ENCODE data around the gene TSPAN16. TPM values are rescaled to one million over a fixed set of nuclear protein-coding genes. Genes with fewer than 3 reads are reported as not detected.

The TSPAN16 gene
- total and polyA plus RNA-seq, 2 donors (not counting 3 experiments of a cell fraction or from before 2014, with no cell fraction given), result not detected

- TF ChIP-seq MYC (IDR thresholded peaks at IDR 0.05; ENCODE audit: low read depth, low read length) (no peak), CTCF (IDR thresholded peaks at IDR 0.05; ENCODE audit: extremely low read depth in 1 of 2, insufficient read depth in 1 of 2, low read depth in 1 of 2, low read length in 2 of 2) (no peak), FOS (IDR thresholded peaks at IDR 0.05; ENCODE audit: borderline replicate concordance, insufficient read depth, low read length) (no peak), EZH2 (IDR thresholded peaks at IDR 0.05; ENCODE audit: borderline replicate concordance, low read depth, low read length, severe bottlenecking) (no peak), GATA2 (IDR thresholded peaks at IDR 0.05; ENCODE audit: insufficient read depth, insufficient read length, low read depth, low read length) (no peak), POLR2AphosphoS5 (IDR thresholded peaks at IDR 0.05; ENCODE audit: insufficient read depth, low read depth, low read length) (no peak), JUN (IDR thresholded peaks at IDR 0.05; ENCODE audit: borderline replicate concordance, insufficient read depth, insufficient read length, low read depth) (no peak), POLR2A (IDR thresholded peaks at IDR 0.05; ENCODE audit: low read depth, low read length) (no peak), MAX (IDR thresholded peaks at IDR 0.05; ENCODE audit: insufficient read depth, insufficient read length) (no peak)
These were observed 41.1 kb downstream of the TSPAN16 start for GRCh38 chr19:11337080-11337479.

More at GRCh38 chr19:11337080-11337479, 41.1 kb downstream of the TSPAN16 start:
- no peaks in the 10 kb centered on the region for H3K79me2 ChIP-seq (ENCODE audit: control insufficient read depth, insufficient read depth, low read length)
- H3K4me2 ChIP-seq (ENCODE audit: insufficient read depth, low read length), result no peak overlapping the region
- CTCF ChIA-PET, result interaction anchor here (1.0 kb wide), 1 partner anchor 43 kb away, joined by 3 read pairs; no protein-coding TSS in a partner anchor
- no peak overlapping the region for H3K4me3 ChIP-seq (replicated peaks in 1 of 3; ENCODE audit: insufficient read depth in 1 of 3, low read depth in 1 of 3, low read length in 3 of 3)
- no peaks in the 10 kb centered on the region for H4K20me1 ChIP-seq (replicated peaks; ENCODE audit: control insufficient read depth, extremely low read depth, insufficient read depth, low read length)
- no peak overlapping the region for H2AFZ ChIP-seq (ENCODE audit: low read depth, low read length)
- H3K9ac ChIP-seq (replicated peaks; ENCODE audit: extremely low read depth, insufficient read depth, low read length), result no peak overlapping the region
- H3K9me1 ChIP-seq (replicated peaks; ENCODE audit: control insufficient read depth, extremely low read depth, insufficient read depth, low read length), result no peaks in the 10 kb centered on the region
- peaks cover 0 to 11% of the 10 kb centered on the region in 2 experiments for H3K36me3 ChIP-seq (ENCODE audit: control insufficient read depth in 2 of 2, extremely low read depth in 1 of 2, insufficient read depth in 2 of 2, low read length in 2 of 2)
- H3K27me3 ChIP-seq (ENCODE audit: control insufficient read depth in 2 of 2, insufficient read depth in 2 of 2, low read length in 2 of 2), result no peaks in the 10 kb centered on the region
- H3K4me1 ChIP-seq (ENCODE audit: control insufficient read depth, extremely low read depth, insufficient read depth, low read length), result peaks cover 11% of the 10 kb centered on the region
- FAIRE-seq (no peak), DNase-seq (ENCODE audit: low read depth, low spot score) (no peak)
- POLR2A ChIA-PET, result no interaction called here
- BruUV-seq (replicated peaks), result no TSS peak
- H3K27ac ChIP-seq (ENCODE audit: insufficient read depth, low read depth, low read length), result no peak overlapping the region
- no peaks in the 10 kb centered on the region for H3K9me3 ChIP-seq (replicated peaks; ENCODE audit: control insufficient read depth, insufficient read depth, low read length)
- intact Hi-C loops (cut with micrococcal nuclease), result no loop called here
- dilution Hi-C loops (cut with MboI; ENCODE audit: extremely low pct_ligation_motif_present, low sequenced_read_pairs), result no loop called here
